PC-9 (cell line): ENCODE data around the gene RIOK2. TPM values are rescaled to one million over a fixed set of nuclear protein-coding genes. Genes with fewer than 3 reads are reported as not detected.
"Not testable (repeated sequence)": the region's sequence is repeated elsewhere in the genome, so short reads cannot be mapped to it uniquely, and the experiment has no call there.

ENCODE experiments used
- BruUV-seq: library from RNA; stranded (reverse); fragments of 400-500 nt; replicated peaks from 2 replicates; lab custom pipeline; 2021; lab: Mats Ljungman, UMichigan
- CTCF ChIA-PET: fragments of 300-600 bp; sonication (Branson Sonifier 250); formaldehyde crosslinking; loops from one replicate; lab custom pipeline; 2022; ENCODE audit warnings: antibody characterized with exemption; lab: Charles Lee
- POLR2A ChIA-PET: fragments of 300-600 bp; sonication (Branson Sonifier 250); formaldehyde crosslinking; loops from one replicate; lab custom pipeline; 2022; ENCODE audit warnings: antibody characterized with exemption; ENCODE audit not compliant: unreplicated experiment; lab: Charles Lee
- DNase-seq, 2 experiments: peaks; one replicate each; pipeline versions ENCODE4 v3.0.0 to v3.0.0-alpha.2; 2015 to 2022; ENCODE audit warnings: mixed read lengths in 1 of 2
- H2AFZ ChIP-seq: fragments of 200-600 bp; sonication (generic); 2 replicates; pipeline ENCODE4 v1.8.1; 2017; ENCODE audit warnings: antibody characterized with exemption
- H3F3A ChIP-seq: fragments of 200-600 bp; sonication (generic); 2 replicates; pipeline ENCODE4 v1.8.1; 2017; ENCODE audit warnings: antibody characterized with exemption, mild to moderate bottlenecking, low read depth; ENCODE audit not compliant: insufficient read depth
- H3K27ac ChIP-seq: fragments of 200-600 bp; sonication (generic); 2 replicates; pipeline ENCODE4 v1.6.1; 2016; ENCODE audit warnings: mixed run types
- H3K27me3 ChIP-seq: fragments of 200-600 bp; sonication (generic); 2 replicates; pipeline ENCODE4 v1.6.1; 2016; ENCODE audit warnings: low read depth, mixed run types; ENCODE audit not compliant: insufficient read depth
- H3K36me3 ChIP-seq: fragments of 200-600 bp; sonication (generic); 2 replicates; pipeline ENCODE4 v1.6.1; 2016; ENCODE audit warnings: low read depth, mixed run types
- H3K4me1 ChIP-seq: fragments of 200-600 bp; sonication (generic); replicated peaks from 2 replicates; pipeline ENCODE4 v1.6.1; 2016; ENCODE audit warnings: mixed run types; ENCODE audit not compliant: insufficient read depth
- H3K4me2 ChIP-seq: fragments of 200-600 bp; sonication (generic); 2 replicates; pipeline ENCODE4 v1.6.1; 2017; ENCODE audit warnings: mixed run types
- H3K4me3 ChIP-seq: fragments of 200-600 bp; sonication (generic); 2 replicates; pipeline ENCODE4 v1.6.1; 2016; ENCODE audit warnings: mixed run types
- H3K79me2 ChIP-seq: fragments of 200-600 bp; sonication (generic); 2 replicates; pipeline ENCODE4 v1.6.1; 2017; ENCODE audit warnings: low read depth, mixed run types
- H3K9me2 ChIP-seq: fragments of 200-600 bp; sonication (generic); 2 replicates; pipeline ENCODE4 v1.8.1; 2017; ENCODE audit warnings: mild to moderate bottlenecking; ENCODE audit not compliant: insufficient read depth
- H3K9me3 ChIP-seq: fragments of 200-600 bp; sonication (generic); 2 replicates; pipeline ENCODE4 v1.8.1; 2016; ENCODE audit warnings: low read depth; ENCODE audit not compliant: insufficient read depth
- H4K20me1 ChIP-seq: fragments of 200-600 bp; sonication (generic); 2 replicates; pipeline ENCODE4 v1.8.1; 2017; ENCODE audit not compliant: insufficient read depth
- EZH2 ChIP-seq: fragments of 200-600 bp; sonication (generic); IDR thresholded peaks from 2 replicates; pipeline ENCODE4 v1.8.0; 2017; ENCODE audit warnings: antibody characterized with exemption, low read depth
- intact Hi-C: fragments of 100-400 bp; cut with micrococcal nuclease; formaldehyde crosslinking; loops from one replicate; pipeline ENCODE4 v1.10.0; 2022; ENCODE audit not compliant: unreplicated experiment
- total RNA-seq: library from RNA; stranded (reverse); gene quantifications from 2 replicates; pipeline ENCODE4 v1.2.3, GENCODE V29; 2021
- TF ChIP-seq, protein P1 (sequence below): fragments of 200-600 bp; sonication (generic); conservative IDR thresholded peaks from 2 replicates; pipeline ENCODE4 v1.6.1; 2017; ENCODE audit warnings: mixed run types, antibody characterized with exemption, mild to moderate bottlenecking, moderate library complexity

RIOK2 gene
- total RNA-seq, 1 experiment from 2014 or later = 18.4 TPM

DNA sequence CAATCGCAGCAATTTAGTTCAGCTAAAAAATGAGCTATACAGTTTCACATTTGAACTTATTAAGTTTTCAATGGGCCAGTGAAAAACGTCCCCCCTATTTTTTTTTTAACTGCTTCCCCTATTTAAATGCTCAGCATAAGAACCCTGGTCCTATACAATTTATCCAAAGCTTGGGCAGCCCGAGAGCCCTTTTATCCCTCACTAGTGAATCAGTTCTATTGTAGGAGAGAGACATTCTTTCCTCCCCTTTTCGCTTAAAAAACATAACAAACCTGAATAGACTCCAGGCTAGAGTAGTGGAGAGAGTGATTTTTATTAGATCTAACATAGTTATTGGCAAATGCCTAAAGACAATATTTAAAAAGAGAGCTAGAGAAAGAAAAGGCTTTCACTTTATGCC, 42.0 kb downstream of the RIOK2 start:
- POLR2A ChIA-PET = interaction anchor here (0.7 kb wide), 1 partner anchor 493 kb away, joined by 4 read pairs; no protein-coding TSS in a partner anchor
- intact Hi-C loops = loop anchor here (5.0 to 10.0 kb wide), 4 partner anchors 144 to 529 kb away; partner anchors contain the start of gene LNPEP
- H3K4me2 ChIP-seq = no peak overlapping the region
- H2AFZ ChIP-seq = no peak overlapping the region
- no TSS peak for BruUV-seq
- CTCF ChIA-PET = interaction anchor here (2.5 kb wide), 1 partner anchor 272 kb away, joined by 13 read pairs; no protein-coding TSS in a partner anchor
- no peaks in the 10 kb centered on the region for H3K27me3 ChIP-seq
- H3K9me3 ChIP-seq = no peaks in the 10 kb centered on the region
- no peaks in the 10 kb centered on the region for H3K4me1 ChIP-seq
- no peaks in the 10 kb centered on the region for H3K36me3 ChIP-seq
- no peak for DNase-seq
- H3F3A ChIP-seq = no peaks in the 10 kb centered on the region
- H4K20me1 ChIP-seq = no peaks in the 10 kb centered on the region
- no peak overlapping the region for H3K4me3 ChIP-seq
- no peaks in the 10 kb centered on the region for H3K79me2 ChIP-seq
- TF ChIP-seq EZH2 = no peak
- TF ChIP-seq, protein P1, sequence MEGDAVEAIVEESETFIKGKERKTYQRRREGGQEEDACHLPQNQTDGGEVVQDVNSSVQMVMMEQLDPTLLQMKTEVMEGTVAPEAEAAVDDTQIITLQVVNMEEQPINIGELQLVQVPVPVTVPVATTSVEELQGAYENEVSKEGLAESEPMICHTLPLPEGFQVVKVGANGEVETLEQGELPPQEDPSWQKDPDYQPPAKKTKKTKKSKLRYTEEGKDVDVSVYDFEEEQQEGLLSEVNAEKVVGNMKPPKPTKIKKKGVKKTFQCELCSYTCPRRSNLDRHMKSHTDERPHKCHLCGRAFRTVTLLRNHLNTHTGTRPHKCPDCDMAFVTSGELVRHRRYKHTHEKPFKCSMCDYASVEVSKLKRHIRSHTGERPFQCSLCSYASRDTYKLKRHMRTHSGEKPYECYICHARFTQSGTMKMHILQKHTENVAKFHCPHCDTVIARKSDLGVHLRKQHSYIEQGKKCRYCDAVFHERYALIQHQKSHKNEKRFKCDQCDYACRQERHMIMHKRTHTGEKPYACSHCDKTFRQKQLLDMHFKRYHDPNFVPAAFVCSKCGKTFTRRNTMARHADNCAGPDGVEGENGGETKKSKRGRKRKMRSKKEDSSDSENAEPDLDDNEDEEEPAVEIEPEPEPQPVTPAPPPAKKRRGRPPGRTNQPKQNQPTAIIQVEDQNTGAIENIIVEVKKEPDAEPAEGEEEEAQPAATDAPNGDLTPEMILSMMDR = no peak
- H3K9me2 ChIP-seq = 0 out of 2 replicates have a peak, but pooled peaks cover 5% of the 10 kb centered on the region
- no peak overlapping the region for H3K27ac ChIP-seq

DNA sequence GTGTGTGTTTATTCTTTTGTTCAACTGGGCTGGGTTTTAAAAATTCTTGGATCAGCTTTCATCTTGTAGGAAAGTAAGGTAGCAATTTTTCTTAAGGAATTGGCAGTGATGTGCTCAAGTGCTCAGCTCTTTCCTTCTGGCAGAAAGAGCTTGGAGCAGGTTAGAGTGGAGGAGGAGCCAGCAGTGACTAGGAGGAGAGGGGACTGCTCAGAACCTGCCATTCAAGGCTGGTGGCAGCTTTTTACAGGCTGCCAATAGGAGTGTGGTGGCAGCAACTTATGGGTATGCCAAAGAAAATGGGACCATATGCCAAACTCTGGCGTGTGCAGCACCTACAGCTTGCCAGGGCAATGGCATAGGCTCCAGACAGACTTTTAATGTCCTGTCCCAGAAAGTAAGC, 42.8 kb downstream of the RIOK2 start:
- H2AFZ ChIP-seq, H3K4me2 ChIP-seq, CTCF ChIA-PET, H3F3A ChIP-seq, DNase-seq, H3K79me2 ChIP-seq, H3K9me3 ChIP-seq, H3K27ac ChIP-seq, H3K9me2 ChIP-seq, H3K27me3 ChIP-seq, H3K4me1 ChIP-seq, BruUV-seq, H3K4me3 ChIP-seq, H3K36me3 ChIP-seq, H4K20me1 ChIP-seq: not testable (repeated sequence)
- intact Hi-C loops = loop anchor here (5.0 to 10.0 kb wide), 4 partner anchors 143 to 528 kb away; partner anchors contain the start of gene LNPEP
- POLR2A ChIA-PET = interaction anchor here (0.7 kb wide), 1 partner anchor 492 kb away, joined by 4 read pairs; no protein-coding TSS in a partner anchor

DNA sequence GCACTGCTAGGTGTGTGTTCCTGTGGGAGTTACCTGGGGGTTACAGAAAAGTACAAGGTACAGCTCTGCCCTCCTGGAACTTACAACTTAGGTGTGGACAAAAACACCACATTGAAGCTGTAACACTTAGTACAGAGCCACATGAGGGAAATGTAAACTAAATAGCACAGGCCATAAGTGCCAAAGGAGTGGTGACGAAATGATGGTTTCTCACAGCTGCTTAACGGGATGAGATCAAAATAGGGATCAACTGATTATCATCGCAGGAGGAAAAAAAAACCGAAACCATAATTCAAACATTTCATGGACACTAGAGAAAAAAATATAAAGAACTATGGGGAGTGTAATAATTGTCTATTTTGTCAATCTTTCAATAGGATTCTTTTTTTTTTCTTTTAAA, 46.6 kb downstream of the RIOK2 start:
- H3K36me3 ChIP-seq = no peaks in the 10 kb centered on the region
- H3K4me1 ChIP-seq = no peaks in the 10 kb centered on the region
- H4K20me1 ChIP-seq = no peaks in the 10 kb centered on the region
- intact Hi-C loops = no loop called here
- DNase-seq = no peak
- no TSS peak for BruUV-seq
- 0 out of 2 replicates have a peak, but pooled peaks cover 5% of the 10 kb centered on the region for H3K9me2 ChIP-seq
- H3K79me2 ChIP-seq = no peaks in the 10 kb centered on the region
- H3K9me3 ChIP-seq = no peaks in the 10 kb centered on the region
- no peaks in the 10 kb centered on the region for H3K27me3 ChIP-seq
- ChIA-PET POLR2A (no interaction called here), CTCF (no interaction called here)
- no peak overlapping the region for H3K4me3 ChIP-seq
- TF ChIP-seq EZH2 = no peak
- TF ChIP-seq, protein P1 = no peak
- H2AFZ ChIP-seq = no peak overlapping the region
- H3K4me2 ChIP-seq = no peak overlapping the region
- no peaks in the 10 kb centered on the region for H3F3A ChIP-seq
- H3K27ac ChIP-seq = no peak overlapping the region

DNA sequence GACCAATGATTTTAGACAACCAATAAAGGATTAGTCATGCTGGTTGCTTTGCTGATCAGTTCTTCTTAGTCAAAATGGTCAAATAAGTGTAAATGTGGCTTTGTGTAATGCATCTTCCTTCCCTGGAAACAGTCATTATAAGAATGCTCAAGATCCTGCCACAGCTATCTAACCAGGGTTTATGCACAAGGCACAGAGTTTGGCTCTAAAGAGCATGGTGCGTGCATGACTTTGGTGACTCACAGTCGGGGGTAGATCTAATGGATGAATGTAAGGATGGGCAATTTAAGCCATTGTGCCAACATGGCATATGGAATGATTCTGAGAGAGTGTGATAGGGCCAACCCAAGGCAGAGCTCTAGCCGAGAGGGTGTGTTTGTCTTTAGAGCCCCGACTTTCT, 47.2 kb downstream of the RIOK2 start:
- Histone ChIP-seq H3K4me1 (no peaks in the 10 kb centered on the region), H3K9me2 (0 out of 2 replicates have a peak, but pooled peaks cover 5% of the 10 kb centered on the region), H3K27me3 (no peaks in the 10 kb centered on the region), H2AFZ (no peak overlapping the region), H3F3A (no peaks in the 10 kb centered on the region), H3K4me3 (no peak overlapping the region), H3K4me2 (no peak overlapping the region), H3K9me3 (no peaks in the 10 kb centered on the region), H3K36me3 (no peaks in the 10 kb centered on the region), H3K27ac (no peak overlapping the region), H3K79me2 (no peaks in the 10 kb centered on the region), H4K20me1 (no peaks in the 10 kb centered on the region)
- CTCF ChIA-PET = no interaction called here
- TF ChIP-seq EZH2 = no peak
- TF ChIP-seq, protein P1 = no peak
- intact Hi-C loops = no loop called here
- POLR2A ChIA-PET = no interaction called here
- BruUV-seq = no TSS peak
- DNase-seq = no peak
